ENCODE measurements around the gene ATP1A3.

ATP1A3 gene

GRCh38 chr19:41932259-41932719 lies 61.7 kb downstream of the ATP1A3 start:
- H3K4me3 ChIP-seq (replicated peaks; ENCODE audit: low read depth, low read length) = no peak overlapping the region
- no peak for DNase-seq (ENCODE audit: low read depth)
- TF ChIP-seq CTCF (IDR thresholded peaks at IDR 0.05; ENCODE audit: low read length, missing control alignments) = no peak

- no peak for DNase-seq (ENCODE audit: low read depth)
- peak; percentile 49 for TF ChIP-seq CTCF (IDR thresholded peaks at IDR 0.05; ENCODE audit: low read length, missing control alignments)
- H3K4me3 ChIP-seq (replicated peaks; ENCODE audit: low read depth, low read length) = no peak overlapping the region
Measured at GRCh38 chr19:41930926-41931592, 63.0 kb downstream of the ATP1A3 start.

- no peak for DNase-seq (ENCODE audit: low read depth)
- H3K4me3 ChIP-seq (replicated peaks; ENCODE audit: low read depth, low read length) = no peak overlapping the region
- no peak for TF ChIP-seq CTCF (IDR thresholded peaks at IDR 0.05; ENCODE audit: low read length, missing control alignments)
Measured at GRCh38 chr19:41930322-41930722, 63.7 kb downstream of the ATP1A3 start.

GRCh38 chr19:41929536-41930071 lies 64.4 kb downstream of the ATP1A3 start:
- H3K4me3 ChIP-seq (replicated peaks; ENCODE audit: low read depth, low read length) = no peak overlapping the region
- no peak for TF ChIP-seq CTCF (IDR thresholded peaks at IDR 0.05; ENCODE audit: low read length, missing control alignments)
- DNase-seq (ENCODE audit: low read depth) = no peak

- TF ChIP-seq CTCF (IDR thresholded peaks at IDR 0.05; ENCODE audit: low read length, missing control alignments) = no peak
Measured at GRCh38 chr19:41928754-41929535, 65.1 kb downstream of the ATP1A3 start.

GRCh38 chr19:41928221-41928683 lies 65.8 kb downstream of the ATP1A3 start, which contains the start of gene ERFL:
TSS of gene ERFL (minus strand) at chr19:41928449. CDS start at chr19:41912919, 15,530 bp downstream.
- no peak for TF ChIP-seq CTCF (IDR thresholded peaks at IDR 0.05; ENCODE audit: low read length, missing control alignments)
- DNase-seq (ENCODE audit: low read depth) = no peak
- peak within 1 kb of the TSS; percentile 45 for H3K4me3 ChIP-seq (replicated peaks; ENCODE audit: low read depth, low read length)

More at GRCh38 chr19:41928754-41929535, 65.1 kb downstream of the ATP1A3 start:
- H3K4me3 ChIP-seq (replicated peaks; ENCODE audit: low read depth, low read length) = peak overlapping the region; percentile 28
- DNase-seq (ENCODE audit: low read depth) = no peak
